HG02884 (cell line): ENCODE results near the gene NKAIN4.

ENCODE experiments used
- ATAC-seq: cut with Tn5 transposase; IDR thresholded peaks from one replicate; pipeline ENCODE4 v1.9.1; 2021; ENCODE audit warnings: mild to moderate bottlenecking, moderate library complexity; ENCODE audit not compliant: unreplicated experiment

The NKAIN4 gene

DNA sequence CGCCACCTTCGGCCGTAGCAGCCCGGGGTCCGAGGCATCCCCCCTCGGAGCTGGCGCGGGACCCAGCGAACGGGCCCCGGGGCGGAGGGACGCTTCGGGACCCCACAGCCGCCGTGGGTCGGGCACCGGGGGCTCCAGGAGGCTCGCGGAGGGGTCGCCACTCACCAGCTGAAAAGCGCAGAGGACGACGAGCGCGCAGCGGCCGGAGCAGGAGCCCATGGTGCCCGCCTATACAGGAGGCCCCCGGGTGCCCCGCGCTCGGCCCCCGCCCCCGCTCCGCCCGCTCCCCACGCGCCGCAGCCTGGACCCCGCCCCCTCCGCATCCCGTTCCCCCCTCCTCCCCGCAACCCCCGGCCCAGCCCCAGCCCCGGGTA lies at the start of gene NKAIN4:
Gene NKAIN4, minus strand, starts transcription at position 232 of the 374 bp plus-strand sequence. Its CDS starts 13 bp downstream, at position 219.
- ATAC-seq = no peak

- no peak for ATAC-seq
These were observed 48.9 kb upstream of the NKAIN4 start for GRCh38 chr20:63303095-63303666.

GRCh38 chr20:63301671-63302070 lies 47.4 kb upstream of the NKAIN4 start:
- no peak for ATAC-seq

- ATAC-seq = no peak
These were observed 44.6 kb upstream of the NKAIN4 start for GRCh38 chr20:63298731-63299312.

DNA sequence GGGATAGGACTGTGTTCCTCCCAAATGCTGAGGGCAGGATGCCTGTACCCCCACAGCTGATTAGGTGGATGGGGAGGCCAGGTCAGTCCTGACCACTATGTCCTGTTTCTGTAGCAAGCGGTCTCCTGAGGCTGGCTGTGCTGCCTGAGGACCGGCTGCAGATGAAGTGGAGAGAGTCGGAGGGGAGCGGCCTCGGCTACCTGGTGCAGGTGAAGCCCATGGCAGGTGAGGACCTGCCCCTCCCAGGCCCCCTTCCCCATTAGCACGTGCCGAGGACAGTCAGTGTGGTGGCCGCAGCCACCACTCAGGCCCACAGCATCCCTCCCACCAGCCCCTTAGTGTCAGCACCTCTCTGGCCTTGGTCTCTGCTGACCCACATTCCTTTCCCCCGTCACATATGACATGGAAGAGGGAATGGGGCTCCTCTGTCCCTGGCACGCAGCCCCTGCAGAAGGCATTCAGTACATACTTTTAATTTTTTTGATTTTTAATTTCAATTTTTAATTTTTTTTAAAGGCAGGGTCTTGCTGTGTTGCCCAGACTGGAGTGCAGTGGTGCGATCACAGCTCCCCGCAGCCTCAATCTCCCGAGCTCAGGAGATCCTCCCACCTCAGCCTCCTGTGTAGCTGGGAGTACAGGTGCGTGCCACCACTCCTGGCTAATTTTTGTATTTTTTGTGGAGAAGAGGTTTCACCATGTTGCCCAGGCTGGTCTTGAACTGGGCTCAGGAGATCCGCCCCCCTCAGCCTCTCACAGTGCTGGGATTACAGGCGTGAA lies 43.7 kb upstream of the NKAIN4 start:
- ATAC-seq = no peak

DNA sequence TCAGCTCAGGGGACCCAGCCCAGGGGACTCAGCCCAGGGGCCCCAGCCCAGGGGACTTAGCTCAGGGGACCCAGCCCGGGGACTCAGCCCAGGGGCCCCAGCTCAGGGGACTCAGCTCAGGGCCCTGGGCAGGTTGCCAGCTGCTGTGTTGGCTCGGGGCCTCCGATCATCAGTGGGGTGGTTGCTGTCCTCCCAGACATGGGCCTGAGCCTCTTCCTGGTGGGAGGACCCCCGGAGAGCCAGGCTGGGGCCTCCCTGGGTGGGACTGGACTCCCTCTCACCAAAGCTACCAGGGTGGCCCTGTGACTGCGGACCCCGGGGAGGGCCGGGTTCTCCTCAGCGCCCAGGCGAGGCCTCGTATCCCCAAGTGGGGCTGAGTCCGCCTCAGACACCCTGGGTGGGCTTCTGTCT lies 43.1 kb upstream of the NKAIN4 start:
- ATAC-seq = no peak

GRCh38 chr20:63296531-63297299 lies 42.5 kb upstream of the NKAIN4 start:
- no peak for ATAC-seq

DNA sequence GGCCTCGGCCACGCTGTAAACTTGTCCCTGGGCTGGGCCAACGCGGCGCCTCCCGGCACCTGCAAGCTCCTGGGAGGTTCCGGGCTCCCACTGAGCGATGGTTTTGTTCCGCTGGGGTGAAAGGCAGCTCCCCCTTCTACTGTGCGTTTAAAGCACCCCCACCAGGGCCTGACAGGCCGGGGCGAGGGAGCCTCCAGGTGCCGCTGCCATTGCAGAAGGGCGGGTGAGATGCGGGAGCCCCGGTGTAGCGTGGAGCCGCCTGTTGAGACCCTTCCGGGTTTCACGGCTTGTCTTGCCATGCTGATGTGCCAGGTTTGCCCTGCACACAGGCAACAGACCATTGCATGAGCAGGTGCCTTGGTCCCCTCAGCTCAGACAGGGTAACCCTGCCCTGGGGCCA lies 41.6 kb upstream of the NKAIN4 start:
- no peak for ATAC-seq

- no peak for ATAC-seq
These were observed 41.2 kb upstream of the NKAIN4 start for GRCh38 chr20:63295422-63295821.

DNA sequence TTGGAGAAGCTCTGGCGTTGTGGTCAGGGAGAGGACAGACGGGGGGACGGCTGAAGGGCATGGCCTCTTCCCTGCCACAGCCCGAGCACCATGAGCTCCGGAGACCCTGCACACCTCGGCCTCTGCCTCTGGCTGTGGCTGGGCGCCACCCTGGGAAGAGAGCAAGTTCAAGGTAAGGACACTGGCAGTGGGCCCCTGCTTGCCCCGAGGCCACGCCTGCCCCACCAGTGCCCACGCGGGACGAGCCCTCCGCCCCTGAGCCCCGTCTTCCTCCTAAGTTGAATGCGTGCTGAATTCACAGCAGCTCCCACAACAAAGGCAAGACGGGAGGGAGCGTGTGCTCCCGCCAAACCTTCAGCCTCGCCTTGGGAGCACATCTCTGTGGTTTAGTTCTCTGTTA lies 40.8 kb upstream of the NKAIN4 start:
- ATAC-seq = no peak

DNA sequence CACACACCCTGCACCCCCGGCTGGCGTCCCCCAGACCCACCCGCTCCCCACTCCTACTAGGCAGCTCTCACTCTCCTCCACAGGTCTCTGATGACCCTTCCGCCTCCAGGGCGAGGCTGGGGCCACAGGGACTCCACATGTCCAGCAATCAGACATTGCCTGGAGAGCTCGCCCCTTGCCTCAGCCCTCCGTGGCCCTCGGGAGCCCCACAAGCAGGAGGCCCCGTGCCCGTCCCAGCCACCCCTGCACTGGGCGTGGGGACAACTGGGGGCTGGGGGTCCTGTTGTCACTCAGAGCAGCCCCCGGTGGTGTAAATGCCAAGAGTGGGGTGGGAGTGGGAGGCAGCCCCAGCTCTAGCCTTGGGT lies 40.3 kb upstream of the NKAIN4 start:
- ATAC-seq = no peak

- ATAC-seq = no peak
These were observed 39.7 kb upstream of the NKAIN4 start for GRCh38 chr20:63293871-63294535.

DNA sequence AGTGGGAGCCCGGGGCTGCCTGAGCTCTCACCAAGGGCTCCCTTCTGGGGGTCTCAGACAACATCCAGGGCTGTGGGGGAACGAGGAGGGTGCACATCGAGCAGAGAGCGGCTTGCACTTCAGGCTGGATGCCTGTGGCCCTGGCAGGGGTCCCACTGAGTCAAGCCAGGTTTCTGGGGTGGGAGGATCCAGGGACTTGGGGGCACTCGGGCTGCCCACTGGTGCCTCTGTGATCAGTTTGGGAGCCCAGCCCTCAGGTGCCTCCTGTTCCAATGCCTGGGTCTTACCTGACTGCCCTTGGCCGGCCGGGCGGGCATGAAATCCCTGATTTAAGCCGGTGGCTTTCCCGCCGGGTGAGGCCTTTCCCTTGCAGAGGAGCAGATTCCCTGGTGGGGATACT lies 39.2 kb upstream of the NKAIN4 start:
- ATAC-seq = no peak

- no peak for ATAC-seq
These were observed 38.6 kb upstream of the NKAIN4 start, which contains the start of gene COL20A1 for GRCh38 chr20:63292904-63293303. COL20A1 (plus strand) TSS chr20:63293186; CDS start chr20:63295108, 1,922 bp downstream.

DNA sequence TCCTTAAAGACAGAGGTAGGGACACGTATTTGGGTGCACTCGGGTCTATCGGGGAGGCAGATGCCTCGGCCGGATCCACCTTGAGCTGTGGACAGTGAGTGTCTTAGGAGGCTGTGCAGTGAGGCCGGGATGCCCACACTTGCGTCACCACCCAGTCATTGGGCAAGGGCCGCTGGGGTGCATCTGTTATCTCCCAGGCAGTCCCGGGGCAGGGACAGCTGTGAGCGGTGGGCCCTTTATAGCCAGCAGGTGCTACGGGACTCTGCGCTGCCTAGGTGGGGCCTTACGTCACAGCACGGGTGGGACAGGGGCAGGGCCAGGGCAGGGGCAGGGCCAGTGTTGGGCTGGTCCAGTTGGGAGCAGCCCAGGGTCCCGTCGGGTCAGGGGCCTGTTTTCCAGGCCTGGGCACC lies 38.0 kb upstream of the NKAIN4 start:
- ATAC-seq = no peak

DNA sequence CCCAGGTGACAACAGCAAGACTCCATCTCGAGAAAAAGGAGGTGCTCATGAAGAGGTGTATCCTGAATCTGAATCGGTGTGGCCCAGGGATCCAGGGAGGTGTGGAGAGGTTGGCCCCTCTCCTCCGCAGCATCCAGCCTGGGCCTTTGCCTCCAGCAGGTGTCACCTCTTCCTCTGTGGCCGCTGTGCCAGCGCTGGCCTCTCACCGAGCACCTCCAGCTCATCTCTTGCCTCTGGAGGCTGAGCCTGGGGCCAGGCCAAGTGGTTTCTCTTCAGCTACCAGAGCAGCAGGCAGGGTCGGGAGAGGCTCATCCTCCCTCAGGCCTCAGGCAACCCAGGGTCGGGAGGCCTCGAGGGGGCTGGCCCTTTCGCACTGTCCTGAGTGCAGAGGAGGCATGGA lies 37.5 kb upstream of the NKAIN4 start:
- ATAC-seq = no peak

DNA sequence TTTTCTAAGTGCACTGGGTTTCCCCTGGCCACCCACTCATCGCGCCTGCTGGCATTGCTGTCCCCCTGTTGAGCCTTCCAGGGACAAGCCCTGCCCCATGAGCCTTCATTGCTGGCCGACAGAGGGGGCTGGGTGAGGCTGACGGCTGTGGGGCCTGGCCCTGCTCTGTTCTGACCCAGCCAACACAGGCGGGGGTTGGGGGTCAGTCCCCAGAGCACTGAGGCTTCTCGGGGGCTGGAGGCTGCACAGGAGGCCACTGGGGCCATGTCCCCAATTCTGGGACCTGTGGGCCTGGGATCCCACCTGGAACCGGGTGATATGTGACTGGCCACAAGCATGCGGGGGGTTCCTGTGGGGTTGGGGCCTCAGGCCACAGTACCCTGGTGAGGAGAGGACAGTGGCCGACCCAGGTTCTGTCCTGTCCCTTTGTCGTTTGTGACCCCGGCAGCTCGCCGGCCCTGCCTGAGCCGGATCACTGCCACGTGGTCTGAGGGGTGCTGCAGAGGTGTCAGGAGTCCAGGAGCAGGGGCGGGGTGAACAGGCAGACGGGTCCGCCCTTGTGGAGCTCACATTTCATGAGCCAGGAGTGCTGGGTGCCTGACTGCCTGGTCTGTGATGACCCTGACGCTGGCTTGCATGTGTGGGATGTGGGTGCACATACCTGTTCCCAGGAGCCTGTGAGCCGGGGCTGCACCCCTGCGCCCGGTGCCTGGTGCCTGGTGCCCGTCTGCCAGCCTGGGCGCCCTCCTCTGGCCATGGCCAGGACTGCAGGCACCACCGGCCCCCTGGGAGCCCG lies 36.6 kb upstream of the NKAIN4 start:
- ATAC-seq = no peak

DNA sequence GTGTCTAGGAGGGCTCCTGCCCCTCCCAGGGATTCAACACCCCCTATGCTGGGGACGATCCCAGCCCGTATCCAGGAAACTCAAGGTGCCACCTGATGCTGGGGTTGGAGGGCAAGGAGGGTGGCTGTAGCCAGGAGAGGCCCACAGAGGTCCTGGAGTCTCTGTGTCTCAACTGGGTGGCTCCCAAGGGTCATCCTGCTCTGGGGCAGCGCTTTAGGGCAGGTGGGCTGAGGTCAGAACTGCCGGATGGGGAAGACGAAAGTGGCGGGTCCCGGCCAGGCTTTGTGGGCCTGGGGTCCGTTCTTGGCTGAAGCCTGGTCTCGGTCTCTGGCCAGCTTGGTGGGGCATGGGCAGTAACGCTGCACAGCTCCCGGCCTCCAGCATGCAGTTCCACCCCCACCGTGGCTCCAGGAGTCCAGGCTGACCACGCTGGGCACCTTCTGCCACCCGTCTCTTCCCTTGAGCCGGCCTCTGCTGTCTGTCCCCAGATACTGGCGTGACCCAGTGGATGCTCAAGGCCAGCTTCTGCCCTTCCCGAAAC lies 35.9 kb upstream of the NKAIN4 start:
- no peak for ATAC-seq

- ATAC-seq = no peak
These were observed 35.3 kb upstream of the NKAIN4 start for GRCh38 chr20:63289311-63290135.
